Nephron progenitor cell (in vitro differentiated cells): ENCODE measurements around the gene TMEM87A.

ENCODE experiments used
- DNase-seq: peaks from one replicate; pipeline ENCODE4 v3.0.0; 2021
- H3K27ac Mint-ChIP-seq: 2 replicates; pipeline ENCODE4 v1.8.0; 2021; ENCODE audit warnings: mild to moderate bottlenecking, moderate library complexity, mixed read lengths
- H3K27me3 Mint-ChIP-seq: 2 replicates; pipeline ENCODE4 v1.8.0; 2021; ENCODE audit warnings: mild to moderate bottlenecking, low read depth, mixed read lengths; ENCODE audit not compliant: poor library complexity
- H3K36me3 Mint-ChIP-seq: 2 replicates; pipeline ENCODE4 v1.8.0; 2021; ENCODE audit warnings: low read depth, mixed read lengths
- H3K4me1 Mint-ChIP-seq: 2 replicates; pipeline ENCODE4 v1.8.0; 2021; ENCODE audit warnings: mixed read lengths
- H3K4me3 Mint-ChIP-seq: 2 replicates; pipeline ENCODE4 v1.8.0; 2021; ENCODE audit warnings: mild to moderate bottlenecking, moderate library complexity, mixed read lengths
- H3K9me3 Mint-ChIP-seq: 2 replicates; pipeline ENCODE4 v1.8.0; 2021; ENCODE audit warnings: mild to moderate bottlenecking, moderate library complexity, mixed read lengths
- TF ChIP-seq, protein P1 (sequence below): fragments of 200-600 bp; sonication (generic); IDR thresholded peaks from 2 replicates; pipeline ENCODE4 v1.5.0; 2021; ENCODE audit warnings: antibody characterized with exemption

TMEM87A gene

DNA sequence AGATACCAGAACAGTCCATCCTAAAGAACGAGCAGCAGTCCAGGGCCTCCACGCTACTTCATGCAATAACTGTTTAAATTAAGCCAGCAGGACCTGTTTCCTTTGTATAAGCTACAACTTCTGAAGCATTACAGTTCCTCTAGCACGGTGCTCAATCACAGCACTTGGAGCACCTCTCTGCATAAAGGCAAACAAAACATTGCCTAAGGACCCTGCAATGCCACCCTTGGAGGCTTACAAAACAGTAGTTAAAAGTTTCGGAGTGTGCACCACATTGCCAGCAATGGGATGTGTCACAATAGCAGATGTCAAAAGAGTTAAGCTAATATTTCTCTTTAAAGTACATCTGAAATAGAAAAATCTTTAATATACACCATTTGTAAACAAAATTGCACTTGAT lies 62.5 kb downstream of the TMEM87A start:
- H3K36me3 Mint-ChIP-seq, result peaks cover 54% of the 10 kb centered on the region
- no peak for DNase-seq
- H3K9me3 Mint-ChIP-seq, result no peaks in the 10 kb centered on the region
- H3K4me3 Mint-ChIP-seq, result no peak overlapping the region
- H3K27ac Mint-ChIP-seq, result no peak overlapping the region
- H3K27me3 Mint-ChIP-seq, result no peaks in the 10 kb centered on the region
- peaks cover 24% of the 10 kb centered on the region for H3K4me1 Mint-ChIP-seq
- TF ChIP-seq, protein P1, sequence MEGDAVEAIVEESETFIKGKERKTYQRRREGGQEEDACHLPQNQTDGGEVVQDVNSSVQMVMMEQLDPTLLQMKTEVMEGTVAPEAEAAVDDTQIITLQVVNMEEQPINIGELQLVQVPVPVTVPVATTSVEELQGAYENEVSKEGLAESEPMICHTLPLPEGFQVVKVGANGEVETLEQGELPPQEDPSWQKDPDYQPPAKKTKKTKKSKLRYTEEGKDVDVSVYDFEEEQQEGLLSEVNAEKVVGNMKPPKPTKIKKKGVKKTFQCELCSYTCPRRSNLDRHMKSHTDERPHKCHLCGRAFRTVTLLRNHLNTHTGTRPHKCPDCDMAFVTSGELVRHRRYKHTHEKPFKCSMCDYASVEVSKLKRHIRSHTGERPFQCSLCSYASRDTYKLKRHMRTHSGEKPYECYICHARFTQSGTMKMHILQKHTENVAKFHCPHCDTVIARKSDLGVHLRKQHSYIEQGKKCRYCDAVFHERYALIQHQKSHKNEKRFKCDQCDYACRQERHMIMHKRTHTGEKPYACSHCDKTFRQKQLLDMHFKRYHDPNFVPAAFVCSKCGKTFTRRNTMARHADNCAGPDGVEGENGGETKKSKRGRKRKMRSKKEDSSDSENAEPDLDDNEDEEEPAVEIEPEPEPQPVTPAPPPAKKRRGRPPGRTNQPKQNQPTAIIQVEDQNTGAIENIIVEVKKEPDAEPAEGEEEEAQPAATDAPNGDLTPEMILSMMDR, result no peak

DNA sequence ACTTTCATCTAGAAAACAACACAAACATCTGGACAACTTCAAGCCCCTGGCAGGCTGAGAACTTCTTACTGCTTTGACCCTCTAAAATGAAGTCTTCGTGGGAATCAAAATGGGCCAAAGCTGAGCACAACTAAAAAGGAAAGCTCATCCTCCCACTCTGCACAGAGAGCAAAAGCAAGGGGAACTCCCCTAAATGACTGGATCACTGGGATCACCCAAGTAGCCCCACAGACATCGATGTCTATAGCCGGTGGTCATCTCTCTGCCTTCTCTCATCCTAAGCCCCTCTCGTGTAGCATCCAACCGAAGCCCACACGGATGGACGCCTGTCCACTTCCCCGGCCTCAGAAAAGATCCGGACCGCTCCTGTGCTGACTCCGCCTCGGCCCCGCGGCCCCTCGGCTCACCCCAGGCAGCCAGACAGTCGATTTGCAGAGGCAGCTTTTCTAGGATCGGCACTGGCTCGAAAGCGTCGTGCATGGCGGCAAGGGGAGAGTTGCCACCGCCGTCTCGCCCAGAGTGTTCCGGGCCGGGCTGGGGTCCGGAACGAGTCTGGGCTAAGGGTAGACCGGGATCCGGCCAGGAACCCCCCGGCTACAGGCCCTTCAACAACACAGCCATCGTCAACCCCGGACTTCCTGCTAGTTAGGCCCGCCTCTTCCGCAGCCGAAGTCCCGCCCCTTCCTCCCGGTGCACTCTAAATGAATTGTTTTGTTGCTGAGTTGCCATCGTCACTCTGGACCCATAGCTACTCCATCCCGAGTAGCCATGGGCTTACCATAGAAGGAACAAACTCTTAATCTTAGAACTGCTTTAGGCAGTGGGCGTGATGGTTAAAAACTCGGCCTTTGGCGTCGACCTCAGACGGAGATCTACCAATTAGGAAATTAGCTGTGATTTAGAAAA lies 65.3 kb downstream of the TMEM87A start, which contains the start of gene VPS39:
VPS39 (minus strand) TSS at position 631 of the 906 bp plus-strand sequence; CDS start at position 480, 151 bp downstream.
- peaks cover 29% of the 10 kb centered on the region for H3K4me1 Mint-ChIP-seq
- peak; percentile 84 for DNase-seq
- no peaks in the 10 kb centered on the region for H3K27me3 Mint-ChIP-seq
- TF ChIP-seq, protein P1, result no peak
- H3K36me3 Mint-ChIP-seq, result peaks cover 33% of the 10 kb centered on the region
- peak within 1 kb of the TSS; percentile 98 for H3K4me3 Mint-ChIP-seq
- no peaks in the 10 kb centered on the region for H3K9me3 Mint-ChIP-seq
- peak within 1 kb of the TSS; percentile 83 for H3K27ac Mint-ChIP-seq

- Mint-ChIP-seq H3K36me3 (peaks cover 22% of the 10 kb centered on the region), H3K4me3 (peak overlapping the region; percentile 98), H3K27ac (no peak overlapping the region), H3K4me1 (peaks cover 29% of the 10 kb centered on the region), H3K9me3 (no peaks in the 10 kb centered on the region), H3K27me3 (no peaks in the 10 kb centered on the region)
- TF ChIP-seq, protein P1, result no peak
- no peak for DNase-seq
These were observed 66.8 kb downstream of the TMEM87A start for GRCh38 chr15:42206406-42206805.

DNA sequence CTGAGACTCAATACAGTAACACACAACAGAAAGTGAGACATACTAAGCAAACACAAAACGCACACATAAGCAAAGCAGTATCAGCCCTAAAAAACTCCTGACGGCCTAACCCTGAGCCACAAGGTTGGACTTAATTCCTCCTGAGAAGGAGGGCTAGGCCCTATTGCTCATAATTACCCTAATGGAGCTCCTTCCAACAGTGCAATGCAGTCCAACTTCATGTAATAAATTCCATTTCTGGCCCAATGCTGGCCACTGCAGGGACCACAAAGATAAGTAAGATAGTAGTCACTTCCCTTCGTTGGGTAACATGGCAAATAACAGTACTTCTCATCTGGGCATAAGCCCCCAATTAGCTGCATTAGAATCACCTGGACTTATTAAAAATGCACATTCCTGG lies 69.3 kb downstream of the TMEM87A start:
- Mint-ChIP-seq H3K27ac (no peak overlapping the region), H3K9me3 (no peaks in the 10 kb centered on the region), H3K4me1 (peaks cover 29% of the 10 kb centered on the region), H3K27me3 (no peaks in the 10 kb centered on the region), H3K4me3 (no peak overlapping the region), H3K36me3 (peaks cover 19% of the 10 kb centered on the region)
- TF ChIP-seq, protein P1, result no peak
- no peak for DNase-seq

DNA sequence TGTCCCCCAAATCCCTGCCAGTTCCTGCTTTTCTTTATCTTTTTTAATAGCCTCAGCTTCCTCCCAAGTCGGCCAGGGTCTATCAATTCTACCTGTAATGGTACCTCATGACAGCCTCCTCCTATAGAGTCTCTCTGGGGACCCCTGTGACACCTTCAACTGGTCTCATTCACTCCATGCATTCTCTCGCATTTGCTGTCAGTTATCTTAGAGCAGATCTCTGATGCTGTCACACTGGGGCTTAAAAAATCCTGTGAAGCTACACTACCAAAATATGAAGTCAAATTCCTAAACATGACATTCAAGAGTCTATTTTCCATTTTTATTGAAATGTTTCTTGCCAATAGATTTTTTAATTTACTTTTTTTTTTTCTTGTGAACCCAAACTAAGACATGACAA lies 70.6 kb downstream of the TMEM87A start:
- TF ChIP-seq, protein P1, result no peak
- Mint-ChIP-seq H3K4me1 (peaks cover 24% of the 10 kb centered on the region), H3K27ac (no peak overlapping the region), H3K9me3 (no peaks in the 10 kb centered on the region), H3K27me3 (no peaks in the 10 kb centered on the region), H3K36me3 (peaks cover 24% of the 10 kb centered on the region), H3K4me3 (no peak overlapping the region)
- no peak for DNase-seq
